OCI-LY7 (cell line): ENCODE measurements around the gene TMBIM1.

Experiments
- CTCF ChIP-seq: fragments of 200-600 bp; sonication (generic); conservative IDR thresholded peaks from 2 replicates; pipeline ENCODE4 v1.5.1; 2014; ENCODE audit warnings: mild to moderate bottlenecking, antibody characterized with exemption, low read length, moderate library complexity, mixed read lengths
- EZH2phosphoT487 ChIP-seq: fragments of 200-600 bp; sonication (generic); IDR thresholded peaks from 2 replicates; pipeline ENCODE4 v1.6.1; 2018; ENCODE audit warnings: low read depth, borderline replicate concordance, mild to moderate bottlenecking, mixed run types, antibody characterized with exemption, low read length, moderate library complexity, mixed read lengths

DNA sequence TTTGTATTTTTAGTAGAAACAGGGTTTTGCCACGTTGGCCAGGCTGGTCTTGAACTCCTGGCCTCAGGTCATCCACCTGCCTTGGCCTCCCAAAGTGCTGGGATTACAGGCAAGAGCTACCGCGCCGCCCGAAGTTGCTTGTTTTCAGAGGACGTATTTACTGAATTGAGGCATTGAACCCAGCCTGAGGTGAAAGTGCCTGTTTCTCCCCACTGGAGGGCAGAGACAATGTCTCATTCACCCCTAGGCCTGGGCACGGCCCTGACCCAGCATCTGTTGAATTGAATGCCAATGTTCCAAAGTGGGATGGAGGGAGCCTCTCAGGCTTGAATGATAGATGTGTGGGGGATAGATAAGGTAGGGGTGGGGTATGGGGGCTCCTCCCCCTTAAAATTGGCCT is 4.5 kb upstream of the TMBIM1 start:
- TF ChIP-seq CTCF (peak; percentile 37; the same call in 1 of the 2 replicates), EZH2phosphoT487 (no peak)
